Measurements from ENCODE around the gene STK11IP.
"Not testable (repeated sequence)": the region's sequence is repeated elsewhere in the genome, so short reads cannot be mapped to it uniquely, and the experiment has no call there.

STK11IP gene

DNA sequence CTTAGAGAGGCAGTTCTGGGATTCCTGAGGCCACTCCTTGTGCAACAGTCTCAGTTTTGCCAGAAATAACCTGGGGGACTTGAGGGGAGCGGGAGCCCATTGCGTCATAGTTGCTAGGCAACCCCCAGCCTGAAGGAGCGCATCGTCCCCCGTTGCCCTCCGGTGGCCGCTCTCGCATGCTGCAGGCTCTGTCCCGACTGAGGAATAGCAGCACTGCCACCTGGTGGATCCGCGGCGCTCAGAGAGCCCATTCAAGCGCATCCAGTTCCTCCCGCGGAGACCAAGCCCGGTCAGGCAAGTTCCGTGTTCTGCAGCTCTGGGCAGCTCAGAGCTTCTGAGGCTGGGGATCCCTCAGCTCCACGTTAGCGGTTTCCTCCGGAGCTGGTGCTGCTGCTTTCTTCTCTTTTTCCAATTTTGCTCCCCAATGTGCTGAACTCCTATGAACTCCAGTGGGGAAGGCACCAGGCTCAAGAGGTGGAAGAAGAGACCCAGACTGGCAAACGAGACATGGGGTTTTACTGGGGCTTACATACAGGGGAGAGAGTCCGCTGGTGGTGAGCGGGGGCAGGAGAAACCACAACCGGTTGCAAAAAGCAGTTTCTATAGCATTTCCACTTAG is 44.9 kb downstream of the STK11IP start:
- Histone ChIP-seq H3K36me3 (ENCODE audit: control insufficient read depth, insufficient read depth, low read length) (peaks cover 2% of the 10 kb centered on the region), H3K27me3 (ENCODE audit: control insufficient read depth, insufficient read depth, low read length) (peaks cover 6% of the 10 kb centered on the region), H3K4me3 (ENCODE audit: low read depth, low read length) (no peak overlapping the region), H3K4me1 (ENCODE audit: control insufficient read depth, insufficient read depth, low read length) (peaks cover 13% of the 10 kb centered on the region), H3K9me3 (ENCODE audit: control insufficient read depth, insufficient read depth, low read length) (no peaks in the 10 kb centered on the region), H3K9ac (ENCODE audit: low read depth, low read length) (no peak overlapping the region)

DNA sequence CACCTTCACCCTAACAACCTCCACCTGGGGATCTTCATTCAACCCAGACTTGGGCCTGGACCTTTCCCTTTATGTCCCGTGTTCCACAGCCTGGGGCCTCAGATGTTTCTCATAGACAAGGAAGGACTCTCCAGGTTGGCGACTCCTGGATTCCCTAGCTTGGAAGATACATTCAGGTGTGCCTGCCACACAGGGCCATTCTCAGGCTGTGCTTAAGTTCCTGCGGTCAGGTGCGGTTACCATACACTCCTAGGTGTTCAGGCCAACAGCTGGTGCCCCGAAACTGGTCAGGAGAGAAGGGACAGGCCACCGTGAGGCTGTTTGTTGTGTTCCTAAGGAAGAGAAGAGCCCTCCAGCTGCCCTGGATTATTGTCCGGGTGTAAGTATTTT is 45.4 kb downstream of the STK11IP start:
- no peak overlapping the region for H3K4me3 ChIP-seq (ENCODE audit: low read depth, low read length)
- H3K27me3 ChIP-seq (ENCODE audit: control insufficient read depth, insufficient read depth, low read length), result peaks cover 6% of the 10 kb centered on the region
- peaks cover 2% of the 10 kb centered on the region for H3K36me3 ChIP-seq (ENCODE audit: control insufficient read depth, insufficient read depth, low read length)
- H3K9ac ChIP-seq (ENCODE audit: low read depth, low read length), result no peak overlapping the region
- peaks cover 13% of the 10 kb centered on the region for H3K4me1 ChIP-seq (ENCODE audit: control insufficient read depth, insufficient read depth, low read length)
- H3K9me3 ChIP-seq (ENCODE audit: control insufficient read depth, insufficient read depth, low read length), result no peaks in the 10 kb centered on the region

DNA sequence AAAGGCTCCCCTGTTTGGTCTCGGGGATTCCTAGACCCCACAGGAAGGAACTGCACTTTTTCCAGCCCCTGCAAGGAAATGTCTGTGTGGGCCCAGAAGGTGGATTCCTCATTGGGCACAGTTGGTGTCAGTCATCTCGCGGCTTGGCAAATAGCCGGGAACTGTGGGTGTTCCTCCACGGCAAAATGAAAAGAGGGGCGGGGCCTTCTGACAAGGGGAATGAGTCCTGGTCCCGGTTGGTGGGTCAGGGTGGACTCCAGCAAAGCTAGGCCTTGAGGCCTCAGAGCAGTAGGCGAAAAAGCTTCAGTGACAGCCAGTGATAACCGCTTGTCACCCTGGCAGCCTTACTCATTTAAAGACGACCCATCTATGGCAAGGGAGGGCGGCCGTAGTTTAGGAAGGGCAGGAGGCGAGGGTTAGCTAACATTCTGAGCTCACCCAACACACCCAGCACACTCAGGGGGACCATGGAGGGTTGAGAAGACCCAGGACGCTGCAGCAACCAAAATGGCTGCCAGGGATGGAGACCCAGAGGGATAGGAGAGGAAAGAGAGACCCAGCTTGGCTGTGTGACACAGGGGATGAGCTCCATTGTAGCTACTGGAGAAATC is 46.2 kb downstream of the STK11IP start:
- Histone ChIP-seq H3K9ac (ENCODE audit: low read depth, low read length) (no peak overlapping the region), H3K4me3 (ENCODE audit: low read depth, low read length) (no peak overlapping the region), H3K9me3 (ENCODE audit: control insufficient read depth, insufficient read depth, low read length) (no peaks in the 10 kb centered on the region), H3K27me3 (ENCODE audit: control insufficient read depth, insufficient read depth, low read length) (peaks cover 6% of the 10 kb centered on the region), H3K36me3 (ENCODE audit: control insufficient read depth, insufficient read depth, low read length) (peaks cover 2% of the 10 kb centered on the region), H3K4me1 (ENCODE audit: control insufficient read depth, insufficient read depth, low read length) (peaks cover 13% of the 10 kb centered on the region)

DNA sequence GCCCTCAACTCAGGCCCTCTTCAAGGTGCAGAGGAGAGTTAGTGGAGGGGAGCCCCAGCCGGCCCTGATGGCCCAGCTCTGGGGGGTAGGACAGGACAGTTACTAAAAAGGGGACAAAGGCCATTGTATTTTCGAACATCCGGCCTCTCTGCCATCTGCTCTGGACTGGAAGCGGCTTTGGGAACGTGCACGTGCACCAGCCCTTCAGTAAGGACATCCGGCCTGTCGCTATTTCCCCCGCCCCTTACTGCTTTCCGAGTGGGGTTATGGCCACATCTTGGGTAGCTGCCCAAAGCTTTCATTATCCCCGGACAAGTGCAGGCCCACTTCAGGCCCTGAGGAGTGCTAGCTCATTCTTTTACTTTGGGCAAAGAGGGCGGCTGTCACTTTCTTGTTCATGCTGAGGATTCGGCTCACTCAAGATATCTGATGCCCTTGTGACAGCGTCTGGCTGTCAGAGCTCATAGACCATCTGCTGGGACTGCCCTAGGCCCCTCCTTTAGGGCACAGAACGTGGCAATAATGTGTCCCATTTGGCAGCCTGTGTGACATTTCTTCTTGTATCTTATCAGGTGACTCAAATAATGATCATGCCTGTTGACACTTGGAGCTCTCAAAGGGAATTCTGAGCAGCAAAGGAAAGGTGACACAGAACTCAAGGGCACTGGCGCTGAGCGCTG is 47.3 kb downstream of the STK11IP start:
- peaks cover 2% of the 10 kb centered on the region for H3K36me3 ChIP-seq (ENCODE audit: control insufficient read depth, insufficient read depth, low read length)
- H3K9ac ChIP-seq (ENCODE audit: low read depth, low read length), result no peak overlapping the region
- H3K9me3 ChIP-seq (ENCODE audit: control insufficient read depth, insufficient read depth, low read length), result no peaks in the 10 kb centered on the region
- peaks cover 13% of the 10 kb centered on the region for H3K4me1 ChIP-seq (ENCODE audit: control insufficient read depth, insufficient read depth, low read length)
- peaks cover 6% of the 10 kb centered on the region for H3K27me3 ChIP-seq (ENCODE audit: control insufficient read depth, insufficient read depth, low read length)
- no peak overlapping the region for H3K4me3 ChIP-seq (ENCODE audit: low read depth, low read length)

DNA sequence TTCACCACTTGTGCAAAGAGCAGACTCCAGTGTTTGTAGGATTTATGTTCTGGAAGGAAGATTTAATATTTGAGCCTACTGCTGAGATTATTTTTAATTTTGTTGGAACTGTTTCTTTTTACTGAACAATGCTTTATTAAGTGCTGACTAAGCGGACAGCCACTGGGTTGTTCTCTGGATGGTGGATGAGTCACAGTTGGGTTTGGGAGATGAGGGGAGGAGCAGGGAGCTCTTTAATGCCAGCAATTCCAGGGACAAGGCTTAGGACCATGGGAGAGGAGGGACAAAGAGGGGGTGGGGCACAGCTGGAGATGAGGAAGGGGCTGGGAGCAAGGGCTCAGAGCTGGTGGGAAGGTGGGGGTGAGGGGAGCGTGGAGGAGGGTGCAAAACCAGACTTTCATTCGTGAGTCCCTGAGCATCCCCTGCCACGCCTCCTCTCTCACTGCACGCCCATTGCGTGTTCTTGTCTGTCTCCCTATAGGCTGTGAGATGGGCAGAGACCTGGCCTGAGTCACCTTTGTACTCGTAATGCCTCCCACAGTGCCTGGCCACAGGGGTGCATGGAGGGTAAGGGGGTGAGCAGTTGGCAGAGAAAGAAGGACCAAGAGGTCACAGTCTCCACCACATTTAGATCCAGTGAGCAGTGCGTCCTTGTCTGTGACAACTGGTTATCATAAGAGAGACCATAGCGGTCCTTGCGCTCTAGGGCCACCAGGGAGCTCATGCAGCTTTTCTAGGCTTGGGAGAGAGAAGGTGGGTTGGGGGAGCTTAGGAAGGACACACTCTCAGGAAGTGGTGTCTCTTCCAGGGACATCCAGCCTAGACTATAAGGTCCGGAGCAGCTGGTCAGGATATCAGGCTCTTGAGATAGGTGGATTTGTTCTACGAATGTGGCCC is 48.2 kb downstream of the STK11IP start:
- Histone ChIP-seq H3K9ac (ENCODE audit: low read depth, low read length) (no peak overlapping the region), H3K4me3 (ENCODE audit: low read depth, low read length) (no peak overlapping the region), H3K4me1 (ENCODE audit: control insufficient read depth, insufficient read depth, low read length) (peaks cover 13% of the 10 kb centered on the region), H3K9me3 (ENCODE audit: control insufficient read depth, insufficient read depth, low read length) (no peaks in the 10 kb centered on the region), H3K27me3 (ENCODE audit: control insufficient read depth, insufficient read depth, low read length) (peaks cover 6% of the 10 kb centered on the region), H3K36me3 (ENCODE audit: control insufficient read depth, insufficient read depth, low read length) (no peaks in the 10 kb centered on the region)

DNA sequence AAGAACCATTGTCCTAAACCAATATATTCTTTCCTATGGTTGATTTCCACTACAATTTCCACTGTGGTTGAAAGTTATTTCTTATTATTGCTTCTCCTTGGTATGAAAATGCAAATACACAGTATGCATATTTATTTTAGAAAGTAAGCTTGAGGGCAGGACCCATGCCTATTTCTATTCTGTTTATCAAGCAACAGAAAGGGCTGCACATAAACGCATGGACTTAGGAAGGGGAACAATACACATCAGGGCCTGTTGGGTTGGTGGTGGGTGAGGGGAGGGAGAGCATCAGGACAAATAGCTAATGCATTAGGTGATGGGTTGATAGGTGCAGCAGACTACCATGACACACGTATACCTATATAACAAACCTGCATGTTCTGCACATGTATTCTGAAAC is 50.5 kb downstream of the STK11IP start:
- Histone ChIP-seq H3K4me1 (ENCODE audit: control insufficient read depth, insufficient read depth, low read length) (peaks cover 10% of the 10 kb centered on the region), H3K9ac (ENCODE audit: low read depth, low read length) (no peak overlapping the region), H3K36me3 (ENCODE audit: control insufficient read depth, insufficient read depth, low read length) (no peaks in the 10 kb centered on the region), H3K9me3 (ENCODE audit: control insufficient read depth, insufficient read depth, low read length) (no peaks in the 10 kb centered on the region), H3K27me3 (ENCODE audit: control insufficient read depth, insufficient read depth, low read length) (no peaks in the 10 kb centered on the region), H3K4me3 (ENCODE audit: low read depth, low read length) (no peak overlapping the region)

DNA sequence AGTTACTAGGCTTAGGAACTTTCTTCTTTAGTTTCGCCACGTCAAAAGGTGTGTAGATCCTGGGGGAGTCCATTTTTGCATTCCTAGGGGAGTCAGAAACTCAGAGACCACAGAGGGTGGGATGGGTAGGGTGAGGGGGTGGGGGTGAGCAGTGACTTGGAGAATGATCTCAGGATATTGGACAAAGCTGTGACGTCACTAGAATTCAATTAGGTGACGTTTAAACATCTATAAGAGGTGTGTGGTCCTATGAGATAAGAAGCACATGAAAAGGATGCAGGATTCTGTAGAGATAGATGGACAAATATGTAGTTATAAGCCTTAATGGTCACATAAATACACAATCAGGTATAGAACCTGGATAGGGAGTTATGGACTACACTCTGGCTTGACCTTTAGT is 51.3 kb downstream of the STK11IP start:
- no peak overlapping the region for H3K9ac ChIP-seq (ENCODE audit: low read depth, low read length)
- H3K27me3 ChIP-seq (ENCODE audit: control insufficient read depth, insufficient read depth, low read length), result no peaks in the 10 kb centered on the region
- no peaks in the 10 kb centered on the region for H3K9me3 ChIP-seq (ENCODE audit: control insufficient read depth, insufficient read depth, low read length)
- H3K4me1 ChIP-seq (ENCODE audit: control insufficient read depth, insufficient read depth, low read length), result peaks cover 10% of the 10 kb centered on the region
- no peak overlapping the region for H3K4me3 ChIP-seq (ENCODE audit: low read depth, low read length)
- H3K36me3 ChIP-seq (ENCODE audit: control insufficient read depth, insufficient read depth, low read length), result no peaks in the 10 kb centered on the region

DNA sequence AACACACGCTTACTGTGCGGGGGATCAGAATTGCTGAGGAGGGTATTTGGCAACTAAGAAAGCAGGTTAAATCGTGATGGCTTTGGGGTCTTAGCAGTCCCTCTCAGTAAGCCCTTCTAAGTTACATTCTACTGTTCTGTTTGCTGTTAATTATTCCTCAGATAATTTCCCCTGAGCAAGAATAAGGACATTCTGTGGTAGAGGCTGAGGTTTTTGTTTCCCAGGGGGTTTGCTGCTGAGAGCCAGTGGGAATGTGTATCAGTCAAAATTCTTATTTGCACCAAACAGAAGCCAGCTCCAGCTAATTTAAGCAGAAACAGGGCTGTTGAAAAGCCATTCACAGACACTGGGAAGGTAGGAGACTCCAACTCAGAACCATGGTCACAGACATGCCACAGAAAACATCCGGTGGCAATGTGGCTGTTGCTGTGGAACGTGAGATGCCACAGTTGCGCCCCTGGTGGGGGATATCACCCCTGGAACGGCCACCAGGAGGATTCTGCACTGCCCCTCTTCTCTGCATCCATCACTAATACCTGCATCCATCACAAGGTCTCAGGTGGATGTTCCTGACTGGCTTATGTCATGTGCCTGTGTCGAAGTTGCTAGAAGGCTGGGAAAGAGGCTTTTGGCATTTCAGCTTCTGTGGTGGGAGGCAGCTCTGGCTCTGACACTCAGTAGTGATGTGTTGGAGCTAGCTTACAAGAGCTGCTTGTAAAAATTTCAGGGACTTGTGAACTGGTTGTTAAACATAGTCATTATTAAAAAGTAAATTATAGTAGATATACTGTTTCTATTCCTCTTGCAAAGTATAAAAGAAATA is 53.0 kb downstream of the STK11IP start:
- H3K9ac ChIP-seq (ENCODE audit: low read depth, low read length), result no peak overlapping the region
- no peaks in the 10 kb centered on the region for H3K36me3 ChIP-seq (ENCODE audit: control insufficient read depth, insufficient read depth, low read length)
- H3K4me1 ChIP-seq (ENCODE audit: control insufficient read depth, insufficient read depth, low read length), result peaks cover 4% of the 10 kb centered on the region
- H3K9me3 ChIP-seq (ENCODE audit: control insufficient read depth, insufficient read depth, low read length), result no peaks in the 10 kb centered on the region
- H3K4me3 ChIP-seq (ENCODE audit: low read depth, low read length), result no peak overlapping the region
- H3K27me3 ChIP-seq (ENCODE audit: control insufficient read depth, insufficient read depth, low read length), result no peaks in the 10 kb centered on the region

DNA sequence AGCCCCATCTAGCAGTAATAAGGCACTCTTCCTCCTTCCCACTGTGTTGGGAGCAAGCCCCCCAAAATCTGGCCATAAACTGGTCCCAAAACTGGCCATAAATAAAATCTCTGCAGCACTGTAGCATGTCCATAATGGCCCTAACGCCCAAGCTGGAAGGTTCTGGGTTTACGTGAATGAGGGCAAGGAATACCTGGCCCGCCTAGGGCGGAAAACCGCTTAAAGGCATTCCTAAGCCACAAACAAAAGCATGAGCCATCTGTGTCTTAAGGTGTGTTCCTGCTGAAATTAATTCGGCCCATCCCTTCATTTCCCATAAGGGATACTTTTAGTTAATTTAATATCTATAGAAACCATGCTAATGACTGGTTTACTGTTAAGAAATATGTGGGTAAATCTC is 54.0 kb downstream of the STK11IP start:
- not testable (repeated sequence) for H3K9ac ChIP-seq (ENCODE audit: low read depth, low read length); H3K27me3 ChIP-seq (ENCODE audit: control insufficient read depth, insufficient read depth, low read length); H3K4me3 ChIP-seq (ENCODE audit: low read depth, low read length)

DNA sequence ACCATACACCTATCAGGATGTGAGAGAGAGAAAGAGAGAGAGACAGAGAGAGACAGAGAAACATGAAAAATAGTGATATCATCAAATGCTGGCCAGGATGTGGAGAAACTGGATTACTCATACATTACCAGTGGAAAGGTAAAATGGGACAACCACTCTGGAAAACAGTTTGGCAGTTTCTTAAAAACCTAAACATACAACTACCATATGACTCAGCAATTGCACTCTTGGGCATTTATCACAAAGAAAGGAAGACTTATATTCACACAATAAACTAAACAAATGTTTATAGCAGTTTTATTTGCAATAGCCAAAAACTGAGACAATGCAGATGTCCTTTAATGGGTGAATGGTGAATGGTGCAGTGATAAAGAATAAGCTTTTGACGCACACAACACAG is 58.9 kb downstream of the STK11IP start:
- Histone ChIP-seq H3K36me3 (ENCODE audit: control insufficient read depth, insufficient read depth, low read length) (no peaks in the 10 kb centered on the region), H3K4me3 (ENCODE audit: low read depth, low read length) (no peak overlapping the region), H3K9ac (ENCODE audit: low read depth, low read length) (no peak overlapping the region), H3K27me3 (ENCODE audit: control insufficient read depth, insufficient read depth, low read length) (no peaks in the 10 kb centered on the region), H3K9me3 (ENCODE audit: control insufficient read depth, insufficient read depth, low read length) (no peaks in the 10 kb centered on the region), H3K4me1 (ENCODE audit: control insufficient read depth, insufficient read depth, low read length) (no peaks in the 10 kb centered on the region)

More for the DNA sequence above, 54.0 kb downstream of the STK11IP start:
- H3K36me3 ChIP-seq (ENCODE audit: control insufficient read depth, insufficient read depth, low read length); H3K9me3 ChIP-seq (ENCODE audit: control insufficient read depth, insufficient read depth, low read length); H3K4me1 ChIP-seq (ENCODE audit: control insufficient read depth, insufficient read depth, low read length): not testable (repeated sequence)
